Stimulated activated CD8-positive, alpha-beta memory T cell treated with anti-CD3 and anti-CD28 coated beads, Interleukin-15, amount 100 ng/mL, for 1 hour (primary cell): Measurements from ENCODE around the gene USP44.
"Not testable (repeated sequence)": the region's sequence is repeated elsewhere in the genome, so short reads cannot be mapped to it uniquely, and the experiment has no call there.

ENCODE experiments used
- DNase-seq: peaks from one replicate; pipeline ENCODE4 v3.0.0-alpha.2; 2020; ENCODE audit warnings: low read depth

The USP44 gene

GRCh38 chr12:95551305-95551704 lies at the start of gene USP44:
Gene USP44 (minus strand): TSS chr12:95551476. CDS start chr12:95534256, 17,220 bp downstream.
- DNase-seq = no peak

- no peak for DNase-seq
These were observed 49.3 kb upstream of the USP44 start for GRCh38 chr12:95600567-95600966.

- no peak for DNase-seq
These were observed 48.6 kb upstream of the USP44 start for GRCh38 chr12:95599880-95600279.

GRCh38 chr12:95594136-95594535 lies 42.9 kb upstream of the USP44 start:
- no peak for DNase-seq

- no peak for DNase-seq
These were observed 42.1 kb upstream of the USP44 start for GRCh38 chr12:95593266-95593871.

DNA sequence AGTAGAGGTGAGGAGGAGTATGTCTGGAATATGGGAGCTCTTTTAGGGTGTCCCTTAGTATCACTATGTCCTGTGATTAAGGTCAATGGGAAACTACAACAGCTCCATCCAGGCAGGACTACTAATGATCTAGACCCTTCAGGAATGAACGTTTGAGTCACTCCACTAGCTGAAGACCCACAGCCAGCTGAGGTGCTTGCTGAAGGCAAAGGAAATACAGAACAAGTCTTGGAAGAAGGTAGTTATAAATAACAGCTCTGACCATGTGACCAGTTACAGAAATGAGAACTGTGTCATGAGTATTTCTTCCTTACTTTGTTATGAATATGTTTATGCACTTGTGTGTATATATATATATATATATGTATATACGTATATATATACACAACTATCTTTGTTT lies 40.5 kb upstream of the USP44 start:
- no peak for DNase-seq

GRCh38 chr12:95590775-95591174 lies 39.5 kb upstream of the USP44 start:
- DNase-seq = no peak

DNA sequence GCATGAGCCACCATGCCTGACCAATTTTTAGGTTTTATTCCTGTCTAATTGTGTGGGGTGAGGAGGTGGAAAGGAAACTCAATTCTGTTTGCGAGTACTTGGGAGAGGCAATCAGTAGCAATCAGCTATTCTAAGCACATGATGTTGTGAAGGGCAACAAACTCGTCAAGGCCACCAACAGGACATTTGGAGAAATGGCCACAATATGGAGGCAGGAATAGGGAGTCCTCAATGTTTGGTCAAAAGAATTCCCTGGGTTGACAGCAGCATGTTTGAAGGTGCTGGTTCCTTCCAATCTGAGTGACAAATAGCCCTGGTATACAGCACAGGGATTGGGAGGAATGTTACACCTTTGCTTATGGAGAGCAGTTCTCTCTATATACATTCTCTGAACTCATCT lies 32.7 kb upstream of the USP44 start:
- DNase-seq = no peak

GRCh38 chr12:95582230-95583058 lies 31.2 kb upstream of the USP44 start:
- no peak for DNase-seq

DNA sequence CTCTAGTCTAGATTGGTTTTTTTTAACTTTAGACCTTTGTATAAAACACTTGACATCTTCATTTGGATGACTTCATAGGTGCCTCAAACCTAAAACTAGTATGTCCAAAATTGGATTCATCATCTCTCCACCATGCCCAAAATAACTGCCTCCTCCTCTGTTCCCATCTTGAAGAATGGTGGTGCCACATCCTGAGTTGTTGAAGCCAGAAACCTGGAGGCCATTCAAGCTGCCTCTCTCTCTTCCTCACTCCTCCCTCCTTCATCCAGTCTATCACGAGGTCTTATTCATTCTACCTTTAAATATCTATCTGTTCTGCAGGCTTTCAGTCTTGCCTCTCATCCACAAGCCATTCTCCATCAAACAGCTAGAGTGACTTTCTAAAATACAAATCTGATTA lies 26.5 kb upstream of the USP44 start:
- DNase-seq = no peak

GRCh38 chr12:95574799-95575452 lies 23.6 kb upstream of the USP44 start:
- no peak for DNase-seq

- DNase-seq = no peak
These were observed 22.8 kb upstream of the USP44 start for GRCh38 chr12:95573951-95574576.

DNA sequence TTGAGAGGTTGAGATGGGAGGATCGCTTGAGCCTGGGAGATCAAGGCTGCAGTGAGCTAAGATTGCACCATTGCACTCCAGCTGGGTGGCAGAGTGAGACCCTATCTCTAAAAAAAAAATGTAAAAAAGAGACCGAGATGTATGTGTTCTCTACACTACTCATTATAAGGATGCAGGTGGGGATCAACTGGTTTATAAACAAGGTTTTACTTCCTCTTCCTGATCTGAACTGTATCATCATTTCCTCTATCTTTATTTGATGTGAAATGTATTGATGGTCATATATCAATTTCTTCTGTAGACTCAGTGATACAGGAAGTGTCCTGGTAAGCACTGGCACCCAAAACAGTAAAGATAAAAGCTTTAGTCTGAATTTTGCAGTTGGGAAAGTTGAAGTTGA lies 20.1 kb upstream of the USP44 start:
- no peak for DNase-seq

GRCh38 chr12:95568045-95568444 lies 16.8 kb upstream of the USP44 start:
- DNase-seq = not testable (repeated sequence)

- no peak for DNase-seq
These were observed 6.3 kb upstream of the USP44 start for GRCh38 chr12:95557625-95558024.

DNA sequence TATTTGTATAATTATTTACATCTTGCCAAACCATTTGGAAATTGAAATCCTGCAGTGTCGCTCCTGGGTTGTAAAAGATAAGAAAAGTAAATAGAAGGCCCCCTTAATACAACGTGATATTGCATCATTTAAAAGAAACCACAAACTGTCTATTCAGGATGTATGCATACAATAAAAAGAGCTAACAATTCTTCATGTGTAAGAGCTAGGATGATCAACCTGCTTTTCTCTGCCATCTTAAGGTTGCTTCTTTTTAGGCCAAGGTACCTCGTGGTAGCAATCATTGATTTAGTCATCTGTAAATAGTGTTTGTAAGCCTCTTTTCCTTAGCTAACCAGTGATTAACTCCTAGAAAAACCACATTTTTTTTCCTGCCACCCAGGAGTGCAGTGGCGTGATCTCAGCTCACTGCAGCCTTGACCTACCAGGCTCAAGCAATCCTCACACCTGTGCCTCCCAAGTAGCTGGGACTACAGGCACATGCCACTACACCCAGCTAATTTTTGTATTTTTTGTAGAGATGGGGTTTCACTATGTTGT lies 3.3 kb upstream of the USP44 start:
- no peak for DNase-seq

DNA sequence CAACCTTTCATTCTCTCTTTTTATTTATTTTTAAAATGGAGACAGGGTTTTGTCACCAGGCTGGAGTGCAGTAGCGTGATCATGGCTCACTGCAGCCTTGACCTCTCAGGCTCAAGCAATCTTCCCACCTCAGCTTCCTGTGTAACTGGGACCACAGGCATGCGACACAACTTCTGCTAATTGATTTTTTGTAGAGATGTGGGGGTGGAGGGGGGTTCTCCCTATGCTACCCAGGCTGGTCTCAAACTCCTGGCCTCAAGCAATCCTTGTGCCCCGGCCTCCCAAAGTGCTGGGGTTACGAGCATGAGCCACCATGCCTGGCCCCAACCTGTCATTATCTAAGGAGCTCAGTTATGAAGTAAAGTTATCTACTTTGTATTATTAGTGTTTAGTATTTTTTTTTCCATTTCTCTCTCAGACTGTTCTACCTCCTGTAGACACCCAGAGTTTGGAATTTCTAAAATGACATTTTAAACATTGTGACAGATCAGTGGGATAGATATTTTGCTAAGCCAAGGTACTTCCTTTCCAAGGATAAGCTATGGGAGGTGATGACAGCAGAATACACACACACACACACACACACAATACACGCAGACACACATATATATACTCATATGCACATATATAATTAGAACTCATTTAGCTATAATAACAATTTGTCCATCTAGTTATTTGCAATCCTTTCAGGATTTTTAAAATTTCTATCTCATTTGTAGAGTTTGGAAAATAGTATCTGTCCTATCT lies 2.1 kb upstream of the USP44 start:
- DNase-seq = no peak

GRCh38 chr12:95551913-95552516 lies 739 bp upstream of the USP44 start:
- DNase-seq = no peak

DNA sequence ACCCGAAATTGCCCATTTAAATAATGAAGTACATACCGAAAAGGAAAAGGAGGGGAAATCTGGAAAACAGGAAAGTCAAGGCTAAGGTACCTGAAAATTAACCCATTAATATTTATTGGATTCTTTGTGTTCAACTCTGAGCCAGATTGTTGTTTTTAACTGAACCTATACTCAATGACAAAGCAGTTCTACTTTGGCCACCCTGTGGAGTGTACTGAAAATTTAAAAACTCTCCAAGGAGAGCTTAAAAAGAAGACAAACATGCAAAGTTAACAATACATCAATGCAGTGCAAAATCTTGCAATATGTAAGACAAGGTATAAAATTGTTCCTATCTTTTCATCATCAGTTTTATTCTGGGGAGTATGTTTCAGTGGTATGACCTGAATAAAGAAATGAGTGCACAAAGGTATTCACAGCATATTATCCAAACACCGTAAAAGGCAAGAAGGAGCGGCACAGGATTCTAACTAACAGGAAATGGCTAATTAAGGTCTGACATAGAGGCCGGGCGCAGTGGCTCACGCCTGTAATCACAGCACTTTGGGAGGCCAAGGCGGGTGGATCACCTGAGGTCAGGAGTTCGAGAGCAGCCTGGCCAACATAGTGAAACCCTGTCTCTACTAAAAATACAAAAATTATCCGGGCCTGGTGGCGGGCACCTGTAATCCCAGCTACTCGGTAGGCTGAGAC lies 1.7 kb downstream of the USP44 start:
- no peak for DNase-seq

DNA sequence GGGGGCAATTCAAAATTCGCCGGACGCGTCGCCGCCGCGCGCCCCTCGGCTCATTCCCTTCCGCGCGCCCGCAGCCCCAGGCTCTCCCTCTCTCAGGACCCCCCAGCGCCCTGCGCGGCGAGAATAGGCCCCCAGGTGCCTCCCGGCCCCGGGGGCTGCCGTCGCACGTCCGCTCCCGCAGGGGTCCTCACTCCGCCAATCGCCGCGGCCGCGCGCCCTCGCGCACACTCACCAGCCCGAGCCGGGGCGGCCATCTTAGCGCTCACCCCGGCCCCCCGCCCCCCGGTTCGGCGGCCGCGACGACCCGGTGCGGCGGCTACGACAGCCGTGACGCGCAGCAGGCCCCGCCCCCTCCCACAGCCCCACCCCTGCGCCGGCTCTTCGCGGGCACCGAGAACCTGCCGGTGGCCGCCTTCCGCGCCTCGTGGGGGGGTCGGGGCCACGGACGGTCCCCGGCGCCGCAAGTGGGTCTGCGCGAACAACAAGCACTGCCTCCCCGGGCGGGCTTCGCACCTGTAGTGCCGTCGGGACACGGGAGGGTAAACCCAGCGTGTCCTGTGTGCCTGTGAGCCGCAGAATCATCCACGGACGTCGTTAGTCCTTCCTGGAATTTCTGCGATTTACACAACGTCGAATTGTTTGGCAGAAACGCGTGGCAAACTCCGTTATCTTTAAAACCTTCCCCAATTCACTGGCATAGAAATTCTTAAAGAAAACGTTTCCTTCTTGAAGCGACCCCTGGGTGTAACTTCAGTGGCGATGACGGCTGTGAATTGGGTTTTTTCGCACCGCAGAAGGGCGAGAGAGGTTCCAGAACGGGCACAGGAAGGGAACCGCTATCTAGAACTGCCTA lies 2.5 kb downstream of the USP44 start:
- peak; percentile 32 for DNase-seq
